PC-9 (cell line): ENCODE data around the gene MDN1.

Experiments used
- CTCF ChIP-seq: fragments of 200-600 bp; sonication (generic); conservative IDR thresholded peaks from 2 replicates; pipeline ENCODE4 v1.6.1; 2017; ENCODE audit warnings: mixed run types, antibody characterized with exemption, mild to moderate bottlenecking, moderate library complexity
- EZH2 ChIP-seq: fragments of 200-600 bp; sonication (generic); IDR thresholded peaks from 2 replicates; pipeline ENCODE4 v1.8.0; 2017; ENCODE audit warnings: antibody characterized with exemption, low read depth

- TF ChIP-seq CTCF (no peak), EZH2 (no peak)
Measured at GRCh38 chr6:89799096-89799495, 20.5 kb downstream of the MDN1 start.
